Stimulated activated CD4-positive, alpha-beta T cell treated with anti-CD3 and anti-CD28 coated beads, Interleukin-4, amount 100 ng/mL, for 1 hour (primary cell): ENCODE measurements around the gene GOLGA6L7.
"Not testable (repeated sequence)": the region's sequence is repeated elsewhere in the genome, so short reads cannot be mapped to it uniquely, and the experiment has no call there.

Experiments
- DNase-seq: peaks from one replicate; pipeline ENCODE4 v3.0.0-alpha.2; 2020

GOLGA6L7 gene

GRCh38 chr15:28881600-28881999 is 33.2 kb upstream of the GOLGA6L7 start:
- no peak for DNase-seq

GRCh38 chr15:28881170-28881569 is 32.7 kb upstream of the GOLGA6L7 start:
- DNase-seq = no peak

- DNase-seq = no peak
Measured at GRCh38 chr15:28880680-28881079, 32.2 kb upstream of the GOLGA6L7 start.

- DNase-seq = no peak
Measured at GRCh38 chr15:28879551-28879950, 31.1 kb upstream of the GOLGA6L7 start.

- DNase-seq = no peak
Measured at GRCh38 chr15:28878209-28878608, 29.8 kb upstream of the GOLGA6L7 start.

GRCh38 chr15:28876845-28877185 is 28.4 kb upstream of the GOLGA6L7 start:
- DNase-seq = no peak

GRCh38 chr15:28876131-28876844 is 27.8 kb upstream of the GOLGA6L7 start:
- no peak for DNase-seq

- no peak for DNase-seq
Measured at GRCh38 chr15:28875461-28876000, 27.1 kb upstream of the GOLGA6L7 start.

GRCh38 chr15:28873585-28874190 is 25.2 kb upstream of the GOLGA6L7 start:
- DNase-seq = no peak

GRCh38 chr15:28873006-28873405 is 24.6 kb upstream of the GOLGA6L7 start:
- DNase-seq = no peak

- no peak for DNase-seq
Measured at GRCh38 chr15:28871168-28871567, 22.7 kb upstream of the GOLGA6L7 start.

GRCh38 chr15:28868744-28869345 is 20.4 kb upstream of the GOLGA6L7 start:
- no peak for DNase-seq

GRCh38 chr15:28861589-28862293 is 13.3 kb upstream of the GOLGA6L7 start:
- DNase-seq = not testable (repeated sequence)

GRCh38 chr15:28861031-28861534 is 12.6 kb upstream of the GOLGA6L7 start:
- no peak for DNase-seq

- DNase-seq = not testable (repeated sequence)
Measured at GRCh38 chr15:28854578-28854977, 6.1 kb upstream of the GOLGA6L7 start.

GRCh38 chr15:28853654-28854053 is 5.2 kb upstream of the GOLGA6L7 start:
- not testable (repeated sequence) for DNase-seq

- DNase-seq = not testable (repeated sequence)
Measured at GRCh38 chr15:28849766-28850165, 1.3 kb upstream of the GOLGA6L7 start.

GRCh38 chr15:28849271-28849670 is 827 bp upstream of the GOLGA6L7 start:
- DNase-seq = not testable (repeated sequence)

- not testable (repeated sequence) for DNase-seq
Measured at GRCh38 chr15:28847959-28848358, 485 bp downstream of the GOLGA6L7 start.

- DNase-seq = not testable (repeated sequence)
Measured at GRCh38 chr15:28847247-28847646, 1.2 kb downstream of the GOLGA6L7 start.

GRCh38 chr15:28844147-28844546 is 4.3 kb downstream of the GOLGA6L7 start:
- DNase-seq = not testable (repeated sequence)

GRCh38 chr15:28843520-28843919 is 4.9 kb downstream of the GOLGA6L7 start:
- DNase-seq = not testable (repeated sequence)

- DNase-seq = not testable (repeated sequence)
Measured at GRCh38 chr15:28842210-28842609, 6.2 kb downstream of the GOLGA6L7 start.
